Panc1 (cell line): ENCODE measurements around the gene PARP12.

Experiments
- POLR2AphosphoS5 ChIP-seq: IDR thresholded peaks from 2 replicates; pipeline ENCODE4 v1.6.1; 2012; ENCODE audit warnings: mild to moderate bottlenecking, low read depth, low read length, moderate library complexity
- SIN3A ChIP-seq: IDR thresholded peaks from 2 replicates; pipeline ENCODE4 v1.6.1; 2012; ENCODE audit warnings: low read depth, mild to moderate bottlenecking, low read length, moderate library complexity, borderline replicate concordance; ENCODE audit not compliant: insufficient read depth
- TF ChIP-seq, protein P1 (sequence below): fragments of 450-650 bp; IDR thresholded peaks from 2 replicates; pipeline ENCODE4 v1.5.1; 2017; ENCODE audit warnings: mild to moderate bottlenecking

DNA sequence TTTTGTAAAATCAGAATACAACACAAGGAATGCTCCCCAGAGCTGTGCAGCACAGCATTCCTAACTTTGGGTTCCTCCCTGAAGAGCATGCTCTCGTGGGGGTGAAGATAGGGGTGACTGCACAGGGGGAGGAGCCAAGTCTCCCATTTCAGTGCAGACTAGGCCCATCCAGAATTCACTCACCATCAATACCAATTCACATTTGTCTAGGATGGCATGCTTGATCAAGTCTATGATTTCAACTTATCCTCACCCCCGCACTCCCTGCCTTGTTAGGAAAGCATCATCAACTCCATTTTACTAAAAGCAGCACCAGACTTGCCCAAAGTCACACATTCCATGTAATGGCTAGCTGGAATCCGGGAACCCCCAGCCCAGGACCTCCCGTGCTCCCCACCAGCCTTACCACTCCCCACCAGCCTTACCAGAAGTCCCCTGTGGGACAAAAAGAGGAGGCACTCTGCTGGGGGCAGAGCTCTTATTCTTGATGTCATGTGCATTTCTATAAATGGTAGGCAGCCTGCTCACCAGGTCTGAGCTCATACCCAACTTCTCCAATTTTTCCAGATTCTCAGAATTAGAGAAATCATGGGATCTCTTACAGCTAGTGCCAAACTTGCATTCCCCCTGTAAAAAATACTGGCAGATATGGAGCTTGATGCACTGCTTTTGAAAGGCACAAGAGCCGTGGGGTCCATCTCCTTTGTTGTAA lies 6.2 kb downstream of the PARP12 start:
- TF ChIP-seq, protein P1, sequence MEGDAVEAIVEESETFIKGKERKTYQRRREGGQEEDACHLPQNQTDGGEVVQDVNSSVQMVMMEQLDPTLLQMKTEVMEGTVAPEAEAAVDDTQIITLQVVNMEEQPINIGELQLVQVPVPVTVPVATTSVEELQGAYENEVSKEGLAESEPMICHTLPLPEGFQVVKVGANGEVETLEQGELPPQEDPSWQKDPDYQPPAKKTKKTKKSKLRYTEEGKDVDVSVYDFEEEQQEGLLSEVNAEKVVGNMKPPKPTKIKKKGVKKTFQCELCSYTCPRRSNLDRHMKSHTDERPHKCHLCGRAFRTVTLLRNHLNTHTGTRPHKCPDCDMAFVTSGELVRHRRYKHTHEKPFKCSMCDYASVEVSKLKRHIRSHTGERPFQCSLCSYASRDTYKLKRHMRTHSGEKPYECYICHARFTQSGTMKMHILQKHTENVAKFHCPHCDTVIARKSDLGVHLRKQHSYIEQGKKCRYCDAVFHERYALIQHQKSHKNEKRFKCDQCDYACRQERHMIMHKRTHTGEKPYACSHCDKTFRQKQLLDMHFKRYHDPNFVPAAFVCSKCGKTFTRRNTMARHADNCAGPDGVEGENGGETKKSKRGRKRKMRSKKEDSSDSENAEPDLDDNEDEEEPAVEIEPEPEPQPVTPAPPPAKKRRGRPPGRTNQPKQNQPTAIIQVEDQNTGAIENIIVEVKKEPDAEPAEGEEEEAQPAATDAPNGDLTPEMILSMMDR = no peak
- no peak for TF ChIP-seq POLR2AphosphoS5
- TF ChIP-seq SIN3A = no peak
